PFSK-1 (cell line): ENCODE data around the gene GRIK3.

Experiments used
- FOXP2 ChIP-seq: optimal IDR thresholded peaks from 2 replicates; pipeline ENCODE3; 2011; ENCODE audit warnings: borderline replicate concordance, control low read depth, inconsistent platforms; ENCODE audit not compliant: insufficient read depth; ENCODE audit errors: extremely low read length, extremely low read depth
- POLR2AphosphoS5 ChIP-seq: IDR thresholded peaks from 2 replicates; pipeline ENCODE4 v1.6.1; 2012; ENCODE audit warnings: low read depth, mild to moderate bottlenecking, control low read depth, low read length, moderate library complexity
- SIN3A ChIP-seq: IDR thresholded peaks from 2 replicates; pipeline ENCODE4 v1.6.1; 2012; ENCODE audit warnings: mild to moderate bottlenecking, low read length, moderate library complexity, borderline replicate concordance; ENCODE audit not compliant: insufficient read depth
- TAF1 ChIP-seq: IDR thresholded peaks from 2 replicates; pipeline ENCODE4 v1.6.1; 2012; ENCODE audit warnings: low read length, control low read depth, borderline replicate concordance; ENCODE audit not compliant: insufficient read depth
- TF ChIP-seq, protein P1 (sequence below), 2 experiments: IDR thresholded peaks; 2 replicates each; pipeline versions ENCODE4 v1.6.1 to v1.8.0; 2011 to 2012; ENCODE audit warnings: low read depth in 2 of 2, low read length in 2 of 2, control low read depth in 1 of 2, inconsistent platforms in 1 of 2, mild to moderate bottlenecking in 1 of 2, moderate library complexity in 1 of 2; ENCODE audit not compliant: insufficient read depth in 1 of 2

GRIK3 gene

DNA sequence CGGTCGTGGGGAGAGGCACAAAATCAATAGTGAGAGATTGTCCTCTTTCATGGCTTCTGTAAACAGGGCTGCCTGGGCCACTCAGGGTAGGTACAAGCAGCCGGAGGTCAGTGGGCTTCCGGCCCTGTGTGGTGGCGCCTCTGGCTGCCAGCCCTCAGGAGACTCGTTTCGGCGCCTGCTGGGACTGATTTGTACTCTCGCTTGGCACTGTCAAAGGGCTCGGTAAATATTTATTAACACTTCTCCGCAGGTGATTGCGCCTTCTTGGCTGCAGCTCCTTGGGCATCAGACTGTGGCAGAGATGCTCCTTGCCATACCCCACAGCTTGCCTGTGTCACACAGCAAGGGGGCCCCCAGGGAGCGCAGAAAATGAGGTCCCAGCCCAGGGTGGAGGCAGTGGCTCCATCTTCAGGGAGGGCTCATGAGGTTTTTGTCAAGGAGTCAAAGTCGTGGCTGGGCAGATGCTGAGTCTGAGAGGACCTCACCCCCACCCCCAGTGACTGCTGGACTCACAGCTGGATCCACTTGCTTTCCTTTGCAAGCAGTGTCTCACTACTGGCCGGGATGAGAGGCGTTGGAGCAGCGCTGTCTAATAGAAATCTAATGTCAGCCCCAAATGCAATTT lies 262.5 kb downstream of the GRIK3 start:
- TF ChIP-seq, protein P1, sequence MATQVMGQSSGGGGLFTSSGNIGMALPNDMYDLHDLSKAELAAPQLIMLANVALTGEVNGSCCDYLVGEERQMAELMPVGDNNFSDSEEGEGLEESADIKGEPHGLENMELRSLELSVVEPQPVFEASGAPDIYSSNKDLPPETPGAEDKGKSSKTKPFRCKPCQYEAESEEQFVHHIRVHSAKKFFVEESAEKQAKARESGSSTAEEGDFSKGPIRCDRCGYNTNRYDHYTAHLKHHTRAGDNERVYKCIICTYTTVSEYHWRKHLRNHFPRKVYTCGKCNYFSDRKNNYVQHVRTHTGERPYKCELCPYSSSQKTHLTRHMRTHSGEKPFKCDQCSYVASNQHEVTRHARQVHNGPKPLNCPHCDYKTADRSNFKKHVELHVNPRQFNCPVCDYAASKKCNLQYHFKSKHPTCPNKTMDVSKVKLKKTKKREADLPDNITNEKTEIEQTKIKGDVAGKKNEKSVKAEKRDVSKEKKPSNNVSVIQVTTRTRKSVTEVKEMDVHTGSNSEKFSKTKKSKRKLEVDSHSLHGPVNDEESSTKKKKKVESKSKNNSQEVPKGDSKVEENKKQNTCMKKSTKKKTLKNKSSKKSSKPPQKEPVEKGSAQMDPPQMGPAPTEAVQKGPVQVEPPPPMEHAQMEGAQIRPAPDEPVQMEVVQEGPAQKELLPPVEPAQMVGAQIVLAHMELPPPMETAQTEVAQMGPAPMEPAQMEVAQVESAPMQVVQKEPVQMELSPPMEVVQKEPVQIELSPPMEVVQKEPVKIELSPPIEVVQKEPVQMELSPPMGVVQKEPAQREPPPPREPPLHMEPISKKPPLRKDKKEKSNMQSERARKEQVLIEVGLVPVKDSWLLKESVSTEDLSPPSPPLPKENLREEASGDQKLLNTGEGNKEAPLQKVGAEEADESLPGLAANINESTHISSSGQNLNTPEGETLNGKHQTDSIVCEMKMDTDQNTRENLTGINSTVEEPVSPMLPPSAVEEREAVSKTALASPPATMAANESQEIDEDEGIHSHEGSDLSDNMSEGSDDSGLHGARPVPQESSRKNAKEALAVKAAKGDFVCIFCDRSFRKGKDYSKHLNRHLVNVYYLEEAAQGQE (IDR thresholded peaks at IDR 0.05; ENCODE audit: insufficient read depth in 1 of 2, low read depth in 2 of 2, low read length in 2 of 2), result no peak
- TF ChIP-seq SIN3A, result no peak
- TF ChIP-seq POLR2AphosphoS5, result no peak
- TF ChIP-seq FOXP2, result no peak

DNA sequence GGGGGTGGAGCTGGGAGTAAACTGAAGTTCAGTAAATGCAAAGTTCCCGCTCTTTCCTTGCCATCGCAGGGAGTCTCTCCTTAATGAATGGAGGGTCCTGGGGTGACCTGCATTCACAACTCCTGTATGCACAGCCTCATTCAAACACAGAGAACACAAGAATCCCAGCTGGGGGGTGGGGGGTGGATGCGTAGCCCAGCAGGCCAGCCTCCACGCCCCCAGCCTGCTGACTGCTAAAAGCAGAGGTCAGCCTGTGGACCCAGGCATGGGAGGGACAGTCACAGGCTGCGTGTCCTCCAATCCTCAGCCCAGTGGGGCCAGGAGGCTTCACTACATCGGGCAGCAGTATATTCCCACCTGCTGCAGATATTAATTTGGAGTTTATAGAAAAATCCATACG lies 263.1 kb downstream of the GRIK3 start:
- TF ChIP-seq TAF1, result no peak
- no peak for TF ChIP-seq SIN3A
- no peak for TF ChIP-seq FOXP2
- no peak for TF ChIP-seq POLR2AphosphoS5
- TF ChIP-seq, protein P1 (IDR thresholded peaks at IDR 0.05; ENCODE audit: insufficient read depth in 1 of 2, low read depth in 2 of 2, low read length in 2 of 2), result no peak

DNA sequence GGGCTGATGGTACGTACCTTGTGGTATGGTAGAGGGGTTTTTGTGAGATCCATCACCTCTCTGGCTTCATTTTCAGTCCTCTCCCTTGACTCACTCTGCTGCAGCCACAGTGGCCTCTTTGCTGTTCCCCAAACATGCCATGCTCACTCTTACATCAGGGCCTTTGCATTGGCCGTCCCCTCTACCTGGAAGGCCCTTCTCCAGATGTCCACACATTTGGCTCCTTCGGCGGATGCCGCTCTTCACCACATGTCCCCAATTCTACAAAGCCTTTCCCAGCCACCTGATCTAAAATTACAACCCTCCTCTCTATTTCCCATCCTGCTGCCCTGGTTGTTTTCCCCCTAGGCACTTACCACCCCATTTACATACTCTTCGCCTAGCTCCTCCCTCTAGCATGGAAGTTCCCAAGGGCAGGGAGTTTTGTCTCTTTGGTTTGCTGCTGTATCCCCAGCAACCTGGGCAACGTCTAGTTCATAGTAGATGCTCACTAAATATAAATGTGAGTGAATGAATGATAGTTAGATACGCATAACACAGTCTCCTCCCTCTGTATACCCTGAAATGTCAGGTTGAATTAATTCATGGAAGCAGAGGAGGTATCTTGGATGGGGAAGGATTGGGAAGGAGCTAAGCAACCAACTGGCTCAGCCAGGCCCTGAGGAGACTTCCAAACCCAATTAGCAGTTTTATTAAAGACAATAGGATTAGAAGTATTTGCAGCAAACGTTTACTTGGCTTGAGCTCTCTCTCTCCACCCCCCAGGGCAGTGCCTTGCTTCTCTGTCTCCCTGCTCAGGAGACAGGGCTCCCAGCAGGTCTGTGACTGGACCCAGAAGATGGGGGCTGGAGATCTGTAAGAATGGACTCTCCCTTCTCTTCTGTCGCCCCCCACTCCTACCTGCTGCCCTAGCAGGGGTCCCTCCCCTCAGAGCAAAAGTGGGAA lies 264.2 kb downstream of the GRIK3 start:
- TF ChIP-seq POLR2AphosphoS5, result no peak
- no peak for TF ChIP-seq SIN3A
- no peak for TF ChIP-seq TAF1
- TF ChIP-seq, protein P1 (IDR thresholded peaks at IDR 0.05; ENCODE audit: insufficient read depth in 1 of 2, low read depth in 2 of 2, low read length in 2 of 2), result no peak
- no peak for TF ChIP-seq FOXP2

DNA sequence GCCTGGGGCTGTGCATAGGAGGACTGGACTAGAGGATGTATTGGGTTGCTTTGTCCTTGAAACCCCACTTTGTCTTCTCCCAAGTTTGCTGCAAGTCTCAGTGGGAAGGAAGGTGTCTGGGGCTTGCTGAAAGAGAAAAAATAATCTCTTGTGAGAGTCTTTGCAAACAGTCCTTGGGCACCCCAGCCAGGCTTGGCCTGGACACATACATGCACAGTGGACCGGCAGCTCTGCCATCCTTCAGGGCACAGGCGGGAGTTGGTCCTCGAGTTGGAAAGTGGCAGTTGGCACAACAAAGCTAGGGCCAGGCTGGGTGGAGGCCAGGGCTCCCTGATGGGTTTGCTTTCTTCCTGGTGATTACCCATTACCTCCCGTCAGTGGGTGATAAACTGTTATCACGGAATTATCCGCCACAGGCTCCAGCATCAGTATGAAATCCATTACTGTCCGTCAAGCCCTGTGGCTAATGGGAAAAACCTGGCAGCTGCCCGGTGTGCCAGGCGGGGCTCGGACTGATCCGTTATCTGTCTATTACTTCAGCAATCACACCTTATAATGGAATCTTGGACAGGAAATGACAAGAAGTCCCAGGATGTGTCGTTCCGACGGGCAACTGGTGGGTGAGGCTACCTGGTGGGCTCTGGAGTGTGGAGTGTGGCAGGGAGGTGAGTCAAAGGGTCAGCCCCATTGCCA lies 265.7 kb downstream of the GRIK3 start:
- TF ChIP-seq, protein P1 (IDR thresholded peaks at IDR 0.05; ENCODE audit: insufficient read depth in 1 of 2, low read depth in 2 of 2, low read length in 2 of 2), result no peak
- TF ChIP-seq TAF1 (no peak), FOXP2 (no peak), POLR2AphosphoS5 (no peak), SIN3A (no peak)
